Hippocampal formation (tissue), 2 donors: ENCODE data around the gene NCOR2.

Source experiments
- DNase-seq, 2 donors: peaks; one replicate each; lab custom pipeline; 2025; lab: John Stamatoyannopoulos, UW

Gene NCOR2

GRCh38 chr12:124527861-124528561 is 39.4 kb downstream of the NCOR2 start:
- DNase-seq, result no peak

DNA sequence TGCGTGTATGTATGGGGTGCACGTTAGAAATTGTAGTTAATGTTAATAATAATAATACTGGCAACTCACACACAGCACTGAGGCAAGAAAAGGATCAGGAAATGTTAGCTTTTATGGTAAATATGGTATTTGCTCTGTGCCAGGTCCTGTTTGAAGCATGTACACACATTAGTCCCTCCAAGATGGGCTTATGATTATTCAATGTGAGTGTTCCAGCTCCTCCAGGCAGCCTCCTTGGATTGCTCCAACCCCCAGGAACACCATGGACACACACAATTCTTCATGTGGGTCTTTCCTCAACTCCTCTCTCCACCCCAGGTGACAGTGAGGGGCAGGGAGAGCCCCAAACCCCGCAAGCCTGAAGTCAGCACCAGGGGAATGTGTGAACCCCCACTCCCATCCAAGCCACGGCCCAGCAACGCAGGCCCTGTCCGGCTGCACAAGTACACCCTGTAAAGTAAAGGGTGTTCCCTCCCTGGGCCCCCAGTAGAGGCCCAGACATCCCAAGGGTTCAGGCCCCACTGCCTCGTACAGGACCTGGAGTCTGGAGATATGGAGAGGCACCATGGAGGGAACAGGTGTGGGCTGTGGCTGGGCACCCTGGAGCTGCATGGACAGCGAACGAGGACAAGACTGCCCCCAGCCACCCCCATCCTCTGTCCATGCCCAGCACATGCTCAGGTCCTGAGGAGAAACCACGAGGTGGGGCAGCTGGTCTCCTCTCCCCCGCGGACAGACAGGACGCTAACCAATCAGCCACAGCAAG is 41.3 kb downstream of the NCOR2 start:
- no peak for DNase-seq

DNA sequence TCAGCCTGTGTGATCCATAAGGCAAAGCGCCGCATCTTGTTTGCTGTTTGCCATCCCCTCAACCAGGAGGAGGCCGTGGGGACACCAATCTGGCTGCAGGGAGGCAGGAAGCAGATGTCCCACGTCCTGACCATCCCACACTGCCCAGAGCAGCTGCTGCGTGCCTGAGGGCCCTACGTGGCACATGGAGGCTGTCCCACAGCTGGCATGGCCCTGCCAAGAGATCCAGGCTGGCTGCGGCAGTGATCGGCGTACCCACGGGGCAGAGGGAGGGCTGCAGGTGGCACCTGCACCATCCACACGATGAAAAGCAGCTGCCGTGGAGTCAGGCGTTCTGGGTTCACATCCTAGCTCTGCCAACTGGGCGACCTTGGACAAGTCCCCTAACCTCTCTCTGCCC is 42.0 kb downstream of the NCOR2 start:
- DNase-seq, result peak in 1 of 2 donors; percentile 39

DNA sequence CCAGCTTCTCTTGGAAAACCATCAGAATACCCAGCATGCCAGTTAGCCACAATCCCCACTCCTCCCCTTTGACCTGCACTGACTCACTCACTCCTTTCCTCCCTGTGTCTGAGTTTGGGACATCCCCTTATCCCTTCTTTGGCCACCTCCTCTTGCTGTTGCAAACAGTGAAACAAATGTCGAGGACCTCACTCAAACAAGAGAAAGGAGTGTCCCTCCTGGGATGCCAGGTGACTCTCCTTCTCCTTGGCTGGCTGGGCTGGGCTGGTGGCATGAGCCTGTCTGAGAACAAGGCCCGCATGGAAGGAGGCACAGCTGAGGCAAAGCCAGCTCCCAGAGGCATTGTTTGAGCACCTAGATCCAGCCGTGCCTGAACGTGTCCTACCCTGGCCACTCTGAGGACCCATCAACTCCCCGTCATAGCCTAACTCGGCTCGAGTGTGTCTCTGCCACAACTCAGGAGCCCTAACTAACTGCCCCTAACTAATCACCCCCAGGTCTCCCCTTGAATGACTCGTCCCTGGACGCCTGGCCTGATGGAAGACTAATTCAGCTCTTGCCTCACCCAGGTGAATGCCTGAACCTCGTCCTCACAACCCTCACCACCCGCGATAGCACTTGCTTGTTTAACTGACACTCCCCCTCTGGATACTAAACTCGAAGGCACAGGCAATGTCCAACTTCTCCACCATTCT is 43.0 kb downstream of the NCOR2 start:
- DNase-seq, result no peak

- no peak for DNase-seq
Observed at GRCh38 chr12:124523071-124523470, 44.3 kb downstream of the NCOR2 start.

GRCh38 chr12:124520907-124521306 is 46.5 kb downstream of the NCOR2 start:
- no peak for DNase-seq

- DNase-seq, result no peak
Observed at GRCh38 chr12:124520265-124520701, 47.1 kb downstream of the NCOR2 start.

DNA sequence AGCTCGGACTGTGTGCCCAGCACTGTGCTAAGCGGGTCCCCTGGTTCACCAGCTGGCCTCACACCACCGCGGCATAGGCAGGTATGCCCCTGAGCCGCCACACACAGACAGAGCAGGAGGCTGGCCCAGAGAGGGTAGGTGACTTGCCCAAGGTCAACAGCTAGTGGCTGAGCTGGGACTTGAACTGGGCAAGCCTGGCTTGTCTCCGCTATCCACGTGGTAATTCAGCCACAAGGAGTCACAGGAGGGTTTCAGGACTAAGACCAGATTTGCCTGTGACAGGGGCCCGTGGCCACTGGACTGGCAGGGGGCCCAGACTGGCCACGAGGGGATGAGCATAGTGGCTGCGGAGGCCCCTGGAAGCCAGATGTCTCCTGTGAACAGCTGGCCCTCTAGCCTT is 47.7 kb downstream of the NCOR2 start:
- no peak for DNase-seq

- DNase-seq, result peak; percentile 91 to 97
Observed at GRCh38 chr12:124518051-124518932, 49.1 kb downstream of the NCOR2 start.
